H9 (cell line): ENCODE measurements around the gene PDE4B. TPM values are rescaled to one million over a fixed set of nuclear protein-coding genes. Genes with fewer than 3 reads are reported as not detected.

Source experiments
- DNase-seq: peaks from one replicate; pipeline ENCODE4 v3.0.0-alpha.2; 2017
- H2AFZ ChIP-seq: one replicate; pipeline ENCODE4 v1.6.1; 2013; ENCODE audit warnings: mild to moderate bottlenecking, low read length, control low read depth, moderate library complexity
- H2AK5ac ChIP-seq: 2 replicates; pipeline ENCODE4 v1.6.1; 2013; ENCODE audit warnings: low read length, control low read depth, mixed read lengths; ENCODE audit not compliant: insufficient read length
- H2BK120ac ChIP-seq: one replicate; pipeline ENCODE4 v1.6.1; 2013; ENCODE audit warnings: low read depth, mild to moderate bottlenecking, low read length, control low read depth, inconsistent platforms; ENCODE audit not compliant: poor library complexity, severe bottlenecking
- H2BK12ac ChIP-seq: 2 replicates; pipeline ENCODE4 v1.6.1; 2013; ENCODE audit warnings: low read length, control low read depth, mixed read lengths, low read depth; ENCODE audit not compliant: insufficient read length
- H2BK15ac ChIP-seq: 2 replicates; pipeline ENCODE4 v1.6.1; 2013; ENCODE audit warnings: low read depth, low read length, control low read depth
- H2BK20ac ChIP-seq: one replicate; pipeline ENCODE4 v1.6.1; 2013; ENCODE audit warnings: low read depth, mild to moderate bottlenecking, low read length, control low read depth, inconsistent platforms; ENCODE audit not compliant: poor library complexity, severe bottlenecking
- H2BK5ac ChIP-seq: 2 replicates; pipeline ENCODE4 v1.6.1; 2013; ENCODE audit warnings: low read length, control low read depth, mixed read lengths; ENCODE audit not compliant: insufficient read length
- H3K14ac ChIP-seq: 2 replicates; pipeline ENCODE4 v1.6.1; 2013; ENCODE audit warnings: low read length, control low read depth; ENCODE audit not compliant: insufficient read depth
- H3K18ac ChIP-seq: 2 replicates; pipeline ENCODE4 v1.6.1; 2013; ENCODE audit warnings: low read depth, mild to moderate bottlenecking, mixed read lengths, low read length, control low read depth; ENCODE audit not compliant: insufficient read length
- H3K23ac ChIP-seq: 2 replicates; pipeline ENCODE4 v1.6.1; 2013; ENCODE audit warnings: low read length, control low read depth, mixed read lengths, low read depth; ENCODE audit not compliant: insufficient read length
- H3K23me2 ChIP-seq: 2 replicates; pipeline ENCODE4 v1.6.1; 2013; ENCODE audit warnings: low read depth, mild to moderate bottlenecking, mixed read lengths, low read length, control low read depth; ENCODE audit not compliant: insufficient read length, poor library complexity, severe bottlenecking
- H3K27ac ChIP-seq: 2 replicates; pipeline ENCODE4 v1.5.1; 2013; ENCODE audit warnings: low read length, control low read depth, mixed read lengths, low read depth; ENCODE audit not compliant: insufficient read length
- H3K27me3 ChIP-seq: 2 replicates; pipeline ENCODE4 v1.6.1; 2013; ENCODE audit warnings: low read length, control low read depth, inconsistent platforms; ENCODE audit not compliant: insufficient read depth
- H3K4ac ChIP-seq: 2 replicates; pipeline ENCODE4 v1.6.1; 2013; ENCODE audit warnings: low read depth, mild to moderate bottlenecking, control low read depth, inconsistent platforms, low read length, moderate library complexity
- H3K4me1 ChIP-seq: 2 replicates; pipeline ENCODE4 v1.6.1; 2013; ENCODE audit warnings: low read length, control low read depth, inconsistent platforms; ENCODE audit not compliant: insufficient read depth
- H3K4me2 ChIP-seq: 2 replicates; pipeline ENCODE4 v1.6.1; 2013; ENCODE audit warnings: low read length, control low read depth, mixed read lengths; ENCODE audit not compliant: insufficient read length, insufficient read depth
- H3K56ac ChIP-seq: 2 replicates; pipeline ENCODE4 v1.6.1; 2013; ENCODE audit warnings: low read depth, mild to moderate bottlenecking, mixed read lengths, low read length, control low read depth; ENCODE audit not compliant: insufficient read length
- H3K79me1 ChIP-seq: 2 replicates; pipeline ENCODE4 v1.6.1; 2013; ENCODE audit warnings: low read depth, mild to moderate bottlenecking, moderate library complexity, low read length, control low read depth, inconsistent platforms; ENCODE audit not compliant: insufficient read depth, poor library complexity, severe bottlenecking
- H3K79me2 ChIP-seq: 2 replicates; pipeline ENCODE4 v1.6.1; 2013; ENCODE audit warnings: low read length, control low read depth, inconsistent platforms; ENCODE audit not compliant: insufficient read depth
- H3K9ac ChIP-seq: 2 replicates; pipeline ENCODE4 v1.6.1; 2013; ENCODE audit warnings: low read length, control low read depth, mixed read lengths; ENCODE audit not compliant: insufficient read length; ENCODE audit errors: extremely low read depth
- H3K9me3 ChIP-seq: one replicate; pipeline ENCODE4 v1.6.1; 2013; ENCODE audit warnings: low read depth, low read length, inconsistent platforms; ENCODE audit not compliant: control insufficient read depth
- H3T11ph ChIP-seq: one replicate; pipeline ENCODE4 v1.6.1; 2013; ENCODE audit warnings: mild to moderate bottlenecking, low read length, control low read depth, inconsistent platforms
- H4K20me1 ChIP-seq: one replicate; pipeline ENCODE4 v1.6.1; 2013; ENCODE audit not compliant: control insufficient read depth, insufficient read length, insufficient read depth
- H4K5ac ChIP-seq: 2 replicates; pipeline ENCODE4 v1.6.1; 2013; ENCODE audit warnings: low read depth, mild to moderate bottlenecking, mixed read lengths, low read length, control low read depth; ENCODE audit not compliant: insufficient read length
- H4K8ac ChIP-seq: replicated peaks from 2 replicates; pipeline ENCODE4 v1.6.1; 2013; ENCODE audit warnings: low read length, control low read depth, mixed read lengths, low read depth; ENCODE audit not compliant: insufficient read length
- H4K91ac ChIP-seq: 2 replicates; pipeline ENCODE4 v1.6.1; 2013; ENCODE audit warnings: low read depth, mild to moderate bottlenecking, moderate library complexity, mixed read lengths, low read length, control low read depth; ENCODE audit not compliant: insufficient read length
- H3K27ac Mint-ChIP-seq, 3 experiments: 2 replicates in 2 of 3; 3 replicates in 1 of 3; pipeline ENCODE4 v1.8.0; 2020 to 2021; ENCODE audit warnings: mixed read lengths in 3 of 3, mild to moderate bottlenecking in 1 of 3, moderate library complexity in 1 of 3
- H3K27me3 Mint-ChIP-seq: 2 replicates; pipeline ENCODE4 v1.8.0; 2021; ENCODE audit warnings: low read depth, mild to moderate bottlenecking, moderate library complexity, mixed read lengths
- H3K36me3 Mint-ChIP-seq, 3 experiments: 2 replicates in 2 of 3; 3 replicates in 1 of 3; pipeline ENCODE4 v1.8.0; 2020 to 2021; ENCODE audit warnings: low read depth in 3 of 3, mixed read lengths in 3 of 3; ENCODE audit not compliant: insufficient read depth in 1 of 3
- H3K4me1 Mint-ChIP-seq, 2 experiments: 2 replicates each; pipeline ENCODE4 v1.8.0; 2020; ENCODE audit warnings: mixed read lengths in 2 of 2
- H3K4me3 Mint-ChIP-seq, 2 experiments: 2 replicates in 1 of 2; 3 replicates in 1 of 2; pipeline ENCODE4 v1.8.0; 2020 to 2021; ENCODE audit warnings: mild to moderate bottlenecking in 2 of 2, mixed read lengths in 2 of 2, moderate library complexity in 1 of 2
- H3K9me3 Mint-ChIP-seq, 2 experiments: 2 replicates in 1 of 2; 3 replicates in 1 of 2; pipeline ENCODE4 v1.8.0; 2020; ENCODE audit warnings: mild to moderate bottlenecking in 2 of 2, mixed read lengths in 2 of 2, moderate library complexity in 1 of 2
- WGBS: extraction: QIAGEN DNeasy Blood & Tissue Kit; methylation state at CpG from one replicate; pipeline ENCODE4 v1.1.7; 2013; ENCODE audit warnings: missing lambda C conversion rate, low lambda C conversion rate, mixed read lengths; ENCODE audit not compliant: insufficient read length; ENCODE audit errors: extremely low coverage; 5-methylcytosine and 5-hydroxymethylcytosine counted together
- total RNA-seq: library from RNA; stranded (reverse); gene quantifications from 2 replicates; pipeline ENCODE4 v1.2.1, GENCODE V29; 2021
- TF ChIP-seq, protein P1 (sequence below): fragments of 200-600 bp; sonication (generic); conservative IDR thresholded peaks from 3 replicates; pipeline ENCODE4 v1.8.0; 2021; ENCODE audit warnings: antibody characterized with exemption, mild to moderate bottlenecking

PDE4B gene
- total RNA-seq, 1 experiment from 2014 or later, result 19.8 TPM

GRCh38 chr1:66341446-66342089 is 548.9 kb downstream of the PDE4B start:
- Histone ChIP-seq H2AFZ (no peak overlapping the region), H3K14ac (no peak overlapping the region), H3K18ac (no peak overlapping the region), H3K4me2 (no peak overlapping the region), H2BK12ac (no peak overlapping the region), H2BK120ac (no peak overlapping the region), H3K27ac (no peak overlapping the region), H3K23ac (no peak overlapping the region), H3K4ac (no peak overlapping the region), H4K20me1 (no peaks in the 10 kb centered on the region), H3K79me1 (peaks cover 4% of the 10 kb centered on the region), H3K9ac (peak overlapping the region; percentile 44), H4K91ac (no peak overlapping the region), H3K23me2 (no peaks in the 10 kb centered on the region), H4K8ac (no peak overlapping the region), H3K56ac (no peak overlapping the region), H4K5ac (no peak overlapping the region), H2BK20ac (no peak overlapping the region), H2BK15ac (no peak overlapping the region), H3K27me3 (no peaks in the 10 kb centered on the region), H2BK5ac (no peak overlapping the region), H3K79me2 (peaks cover 18% of the 10 kb centered on the region; the same call in 1 of the 2 replicates), H3T11ph (no peak overlapping the region), H3K4me1 (peaks cover 5% of the 10 kb centered on the region; the same call in 1 of the 2 replicates), H2AK5ac (no peak overlapping the region), H3K9me3 (no peaks in the 10 kb centered on the region)
- H3K27me3 Mint-ChIP-seq, result no peaks in the 10 kb centered on the region
- DNase-seq, result no peak
- TF ChIP-seq, protein P1, sequence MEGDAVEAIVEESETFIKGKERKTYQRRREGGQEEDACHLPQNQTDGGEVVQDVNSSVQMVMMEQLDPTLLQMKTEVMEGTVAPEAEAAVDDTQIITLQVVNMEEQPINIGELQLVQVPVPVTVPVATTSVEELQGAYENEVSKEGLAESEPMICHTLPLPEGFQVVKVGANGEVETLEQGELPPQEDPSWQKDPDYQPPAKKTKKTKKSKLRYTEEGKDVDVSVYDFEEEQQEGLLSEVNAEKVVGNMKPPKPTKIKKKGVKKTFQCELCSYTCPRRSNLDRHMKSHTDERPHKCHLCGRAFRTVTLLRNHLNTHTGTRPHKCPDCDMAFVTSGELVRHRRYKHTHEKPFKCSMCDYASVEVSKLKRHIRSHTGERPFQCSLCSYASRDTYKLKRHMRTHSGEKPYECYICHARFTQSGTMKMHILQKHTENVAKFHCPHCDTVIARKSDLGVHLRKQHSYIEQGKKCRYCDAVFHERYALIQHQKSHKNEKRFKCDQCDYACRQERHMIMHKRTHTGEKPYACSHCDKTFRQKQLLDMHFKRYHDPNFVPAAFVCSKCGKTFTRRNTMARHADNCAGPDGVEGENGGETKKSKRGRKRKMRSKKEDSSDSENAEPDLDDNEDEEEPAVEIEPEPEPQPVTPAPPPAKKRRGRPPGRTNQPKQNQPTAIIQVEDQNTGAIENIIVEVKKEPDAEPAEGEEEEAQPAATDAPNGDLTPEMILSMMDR, result no peak
- no peak overlapping the region; a peak in 1 of 7 replicates for H3K27ac Mint-ChIP-seq
- H3K4me3 Mint-ChIP-seq, result no peak overlapping the region
- H3K9me3 Mint-ChIP-seq, result no peaks in the 10 kb centered on the region
- peaks cover 4 to 60% of the 10 kb centered on the region in 2 experiments for H3K4me1 Mint-ChIP-seq
- no CpG with 5 or more reads among the region's 1 CpG for whole genome bisulfite sequencing
- peaks cover 0 to 4% (median 2%) of the 10 kb centered on the region in 3 experiments; a peak in 2 of 7 replicates for H3K36me3 Mint-ChIP-seq
